CD14-positive monocyte (primary cell): ENCODE measurements around the gene NFATC1. TPM values are rescaled to one million over a fixed set of nuclear protein-coding genes. Genes with fewer than 3 reads are reported as not detected.

Experiments used
- DNase-seq, 3 donors: peaks; one replicate each; pipeline ENCODE4 v3.0.0-alpha.2; 2011 to 2022
- H2AFZ ChIP-seq: 2 replicates; pipeline ENCODE4 v1.6.0; 2012; ENCODE audit warnings: mild to moderate bottlenecking, low read depth, low read length, inconsistent platforms; ENCODE audit not compliant: insufficient read depth, poor library complexity, severe bottlenecking
- H3K27ac ChIP-seq, 2 donors: 1 replicate in 1 of 2; 2 replicates in 1 of 2; pipeline ENCODE4 v1.5.1; 2012 to 2013; ENCODE audit warnings: low read length in 2 of 2, control low read depth in 1 of 2, inconsistent platforms in 1 of 2, low read depth in 1 of 2, mild to moderate bottlenecking in 1 of 2
- H3K27me3 ChIP-seq, 2 donors: one replicate each; pipeline versions ENCODE4 v1.6.0 to v1.6.1; 2011 to 2013; ENCODE audit warnings: low read length in 2 of 2; ENCODE audit not compliant: control insufficient read depth in 2 of 2, insufficient read depth in 2 of 2
- H3K36me3 ChIP-seq, 2 donors: replicated peaks in 1 of 2; 1 replicate in 1 of 2; 2 replicates in 1 of 2; pipeline versions ENCODE4 v1.5.1 to v1.6.1; 2012 to 2013; ENCODE audit warnings: low read length in 2 of 2, control low read depth in 1 of 2, inconsistent platforms in 1 of 2, mild to moderate bottlenecking in 1 of 2; ENCODE audit not compliant: insufficient read depth in 2 of 2, control insufficient read depth in 1 of 2
- H3K4me1 ChIP-seq, 2 donors: 1 replicate in 1 of 2; 2 replicates in 1 of 2; pipeline versions ENCODE4 v1.5.1 to v1.6.1; 2012 to 2013; ENCODE audit warnings: low read length in 2 of 2, control low read depth in 1 of 2, inconsistent platforms in 1 of 2, mild to moderate bottlenecking in 1 of 2, moderate library complexity in 1 of 2; ENCODE audit not compliant: insufficient read depth in 2 of 2, control insufficient read depth in 1 of 2
- H3K4me2 ChIP-seq: replicated peaks from 2 replicates; pipeline ENCODE3; 2012; ENCODE audit warnings: low read length, moderate library complexity, mild to moderate bottlenecking; ENCODE audit not compliant: poor library complexity, severe bottlenecking; ENCODE audit errors: extremely low read depth
- H3K4me3 ChIP-seq, 3 experiments: fragments of 200-600 bp in 1 of 3; sonication (generic) in 1 of 3; replicated peaks in 1 of 3; 1 replicate in 2 of 3; 2 replicates in 1 of 3; pipeline ENCODE4 v1.5.1; 2011 to 2013; ENCODE audit warnings: low read length in 3 of 3, mild to moderate bottlenecking in 3 of 3, control low read depth in 2 of 3, low read depth in 2 of 3, inconsistent platforms in 1 of 3, moderate library complexity in 1 of 3
- H3K79me2 ChIP-seq: 2 replicates; pipeline ENCODE4 v1.6.0; 2012; ENCODE audit warnings: mild to moderate bottlenecking, control low read depth, inconsistent platforms, low read length, moderate library complexity; ENCODE audit not compliant: insufficient read depth
- H3K9ac ChIP-seq: 2 replicates; pipeline ENCODE4 v1.6.0; 2017; ENCODE audit warnings: low read length, mild to moderate bottlenecking; ENCODE audit not compliant: insufficient read depth, poor library complexity, severe bottlenecking
- H3K9me3 ChIP-seq, 2 donors: replicated peaks in 1 of 2; 1 replicate in 1 of 2; 2 replicates in 1 of 2; pipeline versions ENCODE4 v1.5.1 to v1.6.1; 2012 to 2013; ENCODE audit warnings: low read length in 2 of 2, control low read depth in 1 of 2; ENCODE audit not compliant: control insufficient read depth in 1 of 2, insufficient read depth in 1 of 2
- H4K20me1 ChIP-seq: 2 replicates; pipeline ENCODE4 v1.6.0; 2012; ENCODE audit warnings: mild to moderate bottlenecking, low read length, control low read depth, moderate library complexity; ENCODE audit not compliant: insufficient read depth
- H3K27ac Mint-ChIP-seq, 7 donors: one replicate each; pipeline ENCODE4 v1.8.0; 2020; ENCODE audit warnings: mild to moderate bottlenecking in 7 of 7, mixed read lengths in 7 of 7, moderate library complexity in 6 of 7, inconsistent platforms in 2 of 7
- H3K27me3 Mint-ChIP-seq, 3 donors: one replicate each; pipeline ENCODE4 v1.8.0; 2021 to 2022; ENCODE audit warnings: low read depth in 3 of 3, mild to moderate bottlenecking in 3 of 3, mixed read lengths in 3 of 3, moderate library complexity in 3 of 3, inconsistent platforms in 1 of 3
- H3K36me3 Mint-ChIP-seq, 2 donors: one replicate each; pipeline ENCODE4 v1.8.0; 2020; ENCODE audit warnings: mixed read lengths in 2 of 2, inconsistent platforms in 1 of 2, mild to moderate bottlenecking in 1 of 2
- H3K4me1 Mint-ChIP-seq: one replicate; pipeline ENCODE4 v1.8.0; 2020; ENCODE audit warnings: mild to moderate bottlenecking, mixed read lengths
- H3K4me3 Mint-ChIP-seq, 2 donors: one replicate each; pipeline ENCODE4 v1.8.0; 2020; ENCODE audit warnings: mild to moderate bottlenecking in 2 of 2, mixed read lengths in 2 of 2, moderate library complexity in 1 of 2
- H3K9me3 Mint-ChIP-seq, 7 donors: one replicate each; pipeline ENCODE4 v1.8.0; 2020 to 2022; ENCODE audit warnings: mixed read lengths in 7 of 7, mild to moderate bottlenecking in 6 of 7, moderate library complexity in 6 of 7, inconsistent platforms in 2 of 7
- CTCF ChIP-seq: fragments of 200-600 bp; IDR thresholded peaks from one replicate; pipeline ENCODE4 v1.8.0; 2022; ENCODE audit warnings: antibody characterized with exemption, mild to moderate bottlenecking
- WGBS: methylation state at CpG from one replicate; pipeline ENCODE4 v1.1.5; 2013; ENCODE audit warnings: missing lambda C conversion rate; ENCODE audit not compliant: insufficient coverage; 5-methylcytosine and 5-hydroxymethylcytosine counted together
- intact Hi-C, 2 donors: fragments of 100-400 bp; cut with micrococcal nuclease; formaldehyde crosslinking; loops; one replicate each; pipeline versions ENCODE4 v1.15.0 to v1.15.1; 2023
- polyA plus RNA-seq, 3 donors: library from polyadenylated mRNA; depleted of rRNA in 1 of 3; unstranded in 2 of 3; stranded (reverse) in 1 of 3; fragments of 300-500 nt in 2 of 3; fragments of >200 nt in 1 of 3; fragmentation: Illumina TruSeq in 2 of 3; gene quantifications; 1 replicate in 2 of 3; 2 replicates in 1 of 3; pipeline ENCODE4 v1.2.3, GENCODE V29; 2012 to 2021

The NFATC1 gene
- polyA plus RNA-seq, 3 donors = 7.8 to 10.7 (median 8.3) TPM

GRCh38 chr18:79441420-79441819 is 45.7 kb downstream of the NFATC1 start:
- no peak overlapping the region for H3K27ac ChIP-seq
- WGBS = 99% methylated on average over 15 of the region's 16 CpGs
- H3K4me1 ChIP-seq = no peaks in the 10 kb centered on the region
- Mint-ChIP-seq H3K4me3 (no peak overlapping the region), H3K4me1 (no peaks in the 10 kb centered on the region), H3K27ac (peak overlapping the region in 3 of 7 donors; percentile 7 to 74 (median 37)), H3K27me3 (peaks cover 0 to 2% (median 0%) of the 10 kb centered on the region in 3 donors), H3K9me3 (no peaks in the 10 kb centered on the region), H3K36me3 (peaks cover 35 to 58% of the 10 kb centered on the region in 2 donors)
- TF ChIP-seq CTCF = no peak
- intact Hi-C loops = no loop called here
- no peaks in the 10 kb centered on the region for H3K79me2 ChIP-seq
- H3K9ac ChIP-seq = no peak overlapping the region
- no peak overlapping the region for H2AFZ ChIP-seq
- peaks cover 95% of the 10 kb centered on the region for H4K20me1 ChIP-seq
- H3K4me3 ChIP-seq = no peak overlapping the region
- H3K27me3 ChIP-seq = no peaks in the 10 kb centered on the region
- no peak for DNase-seq
- H3K36me3 ChIP-seq = peaks cover 14 to 62% of the 10 kb centered on the region in 2 donors
- no peak overlapping the region for H3K4me2 ChIP-seq
- no peaks in the 10 kb centered on the region for H3K9me3 ChIP-seq

GRCh38 chr18:79442508-79443221 is 46.9 kb downstream of the NFATC1 start:
- Mint-ChIP-seq H3K4me1 (no peaks in the 10 kb centered on the region), H3K27ac (peak overlapping the region in 2 of 7 donors; percentile 48 to 54), H3K9me3 (no peaks in the 10 kb centered on the region), H3K27me3 (peaks cover 0 to 2% (median 0%) of the 10 kb centered on the region in 3 donors), H3K36me3 (peaks cover 34 to 54% of the 10 kb centered on the region in 2 donors), H3K4me3 (no peak overlapping the region)
- no peaks in the 10 kb centered on the region for H3K27me3 ChIP-seq
- H3K9me3 ChIP-seq = no peaks in the 10 kb centered on the region
- H3K9ac ChIP-seq = no peak overlapping the region
- no peak overlapping the region for H3K27ac ChIP-seq
- intact Hi-C loops = no loop called here
- H3K4me2 ChIP-seq = no peak overlapping the region
- WGBS = 93% methylated on average over 25 of the region's 29 CpGs
- no peaks in the 10 kb centered on the region for H3K79me2 ChIP-seq
- no peak overlapping the region for H2AFZ ChIP-seq
- H3K4me1 ChIP-seq = no peaks in the 10 kb centered on the region
- peaks cover 94% of the 10 kb centered on the region for H4K20me1 ChIP-seq
- DNase-seq = no peak
- H3K36me3 ChIP-seq = peaks cover 11 to 58% of the 10 kb centered on the region in 2 donors
- no peak for TF ChIP-seq CTCF
- no peak overlapping the region for H3K4me3 ChIP-seq
